Skeletal muscle tissue (tissue), 4 donors: ENCODE results near the gene AKR7A3. TPM values are rescaled to one million over a fixed set of nuclear protein-coding genes. Genes with fewer than 3 reads are reported as not detected.
"Not testable (repeated sequence)": the region's sequence is repeated elsewhere in the genome, so short reads cannot be mapped to it uniquely, and the experiment has no call there.

Experiments
- H3K27ac ChIP-seq: one replicate; pipeline ENCODE4 v1.7.0; 2013; ENCODE audit warnings: mild to moderate bottlenecking, low read depth, low read length, inconsistent platforms
- H3K27me3 ChIP-seq, 3 donors: one replicate each; pipeline ENCODE4 v1.7.0; 2013; ENCODE audit warnings: low read length in 3 of 3; ENCODE audit not compliant: control insufficient read depth in 3 of 3, insufficient read depth in 3 of 3
- H3K36me3 ChIP-seq, 3 donors: one replicate each; pipeline ENCODE4 v1.7.0; 2013; ENCODE audit warnings: low read length in 3 of 3; ENCODE audit not compliant: control insufficient read depth in 3 of 3, insufficient read depth in 3 of 3
- H3K4me1 ChIP-seq, 3 donors: one replicate each; pipeline ENCODE4 v1.7.0; 2013; ENCODE audit warnings: low read length in 3 of 3, mild to moderate bottlenecking in 3 of 3; ENCODE audit not compliant: control insufficient read depth in 3 of 3, insufficient read depth in 3 of 3
- H3K4me3 ChIP-seq, 3 donors: one replicate each; pipeline ENCODE4 v1.7.0; 2013; ENCODE audit warnings: low read length in 3 of 3
- H3K9ac ChIP-seq, 3 donors: one replicate each; pipeline ENCODE4 v1.7.0; 2013; ENCODE audit warnings: low read length in 3 of 3, mild to moderate bottlenecking in 3 of 3, moderate library complexity in 2 of 3, low read depth in 1 of 3
- H3K9me3 ChIP-seq, 3 donors: one replicate each; pipeline ENCODE4 v1.7.0; 2013; ENCODE audit warnings: low read length in 3 of 3; ENCODE audit not compliant: control insufficient read depth in 3 of 3
- total RNA-seq: library from RNA; depleted of rRNA; stranded (reverse); fragments of >200 nt; gene quantifications from one replicate; pipeline ENCODE4 v1.2.3, GENCODE V29; 2014
- donor health status: Osteomylitis.

AKR7A3 gene
- 0.52 TPM for total RNA-seq

GRCh38 chr1:19288324-19289241 is at the start of gene AKR7A3:
Gene AKR7A3 (minus strand): TSS chr1:19288770. CDS start chr1:19288709, 61 bp downstream.
- H3K27ac ChIP-seq, H3K36me3 ChIP-seq, H3K9me3 ChIP-seq, H3K27me3 ChIP-seq: not testable (repeated sequence)
- Histone ChIP-seq H3K9ac (peak within 1 kb of the TSS; percentile 54 to 76 (median 57)), H3K4me1 (peaks cover 5 to 10% (median 5%) of the 10 kb centered on the region in 3 donors), H3K4me3 (peak within 1 kb of the TSS; percentile 60 to 78 (median 74))

DNA sequence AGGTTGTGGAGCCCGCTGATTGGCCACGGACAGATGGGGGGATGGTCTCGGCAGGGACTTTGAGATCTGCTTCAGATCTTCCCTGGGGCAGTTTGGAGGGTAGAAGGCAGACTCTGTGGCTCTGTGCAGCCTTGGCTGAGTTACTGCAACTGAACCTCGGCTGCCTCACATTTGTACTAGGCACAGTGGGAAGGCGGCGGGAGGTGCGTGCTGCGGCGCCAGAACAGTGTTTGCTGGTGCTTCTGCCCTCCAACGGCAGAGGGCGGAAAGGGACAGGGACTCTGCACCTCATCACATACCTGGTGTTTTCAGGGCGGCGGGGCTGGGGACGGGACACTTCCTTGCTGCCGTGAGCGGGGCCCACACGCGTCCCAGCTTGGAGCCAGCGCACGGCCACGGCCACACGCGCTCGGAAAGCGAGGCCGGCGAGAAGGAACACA is 49.8 kb upstream of the AKR7A3 start:
- H3K36me3 ChIP-seq, result peaks cover 16 to 33% (median 28%) of the 10 kb centered on the region in 3 donors
- H3K4me3 ChIP-seq, result no peak overlapping the region
- no peaks in the 10 kb centered on the region for H3K27me3 ChIP-seq
- no peaks in the 10 kb centered on the region for H3K9me3 ChIP-seq
- H3K9ac ChIP-seq, result no peak overlapping the region
- peaks cover 6 to 15% (median 13%) of the 10 kb centered on the region in 3 donors for H3K4me1 ChIP-seq
- H3K27ac ChIP-seq, result no peak overlapping the region

DNA sequence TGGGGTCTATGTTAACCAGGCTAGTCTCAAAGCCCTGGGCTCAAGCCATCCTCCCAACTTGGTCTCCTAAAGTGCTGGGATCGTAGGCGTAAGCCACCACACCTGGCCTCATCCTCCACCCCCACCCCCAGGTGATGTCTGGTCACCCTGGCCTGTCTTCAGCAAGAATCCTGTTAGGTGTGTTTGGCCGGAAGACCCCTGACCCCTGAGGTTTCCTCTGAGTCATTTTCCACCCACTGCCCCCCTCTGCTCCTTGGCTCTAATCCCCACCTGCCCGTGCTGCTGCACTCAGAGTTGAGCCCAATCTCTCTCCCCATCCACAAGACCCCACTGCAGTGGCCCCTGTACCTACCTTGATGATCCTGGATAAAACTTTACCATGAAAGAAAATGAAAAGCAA is 48.7 kb upstream of the AKR7A3 start:
- Histone ChIP-seq H3K9me3 (no peaks in the 10 kb centered on the region), H3K4me1 (peaks cover 6 to 12% (median 11%) of the 10 kb centered on the region in 3 donors), H3K4me3 (no peak overlapping the region), H3K36me3 (peaks cover 14 to 23% (median 19%) of the 10 kb centered on the region in 3 donors), H3K27ac (no peak overlapping the region), H3K27me3 (no peaks in the 10 kb centered on the region), H3K9ac (no peak overlapping the region)

DNA sequence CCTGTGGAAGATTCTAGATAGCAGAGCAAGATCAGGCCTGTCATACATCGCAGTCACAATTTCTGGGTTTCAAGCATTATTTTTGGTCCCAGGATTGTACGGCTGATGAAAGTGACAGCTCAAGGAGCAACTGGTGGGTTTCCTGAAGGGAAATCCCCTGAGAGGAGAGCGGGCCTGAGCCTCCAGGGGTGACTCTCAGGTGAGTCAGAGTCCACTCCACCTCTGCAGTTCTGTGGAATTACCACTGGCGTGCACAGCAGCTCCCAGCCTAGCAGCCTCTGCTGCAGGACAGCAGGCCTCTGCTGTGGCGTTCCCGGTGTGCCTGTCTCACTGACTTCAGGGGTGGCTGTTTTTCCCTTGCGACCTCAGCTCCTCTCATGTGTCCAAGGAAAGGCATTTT is 48.0 kb upstream of the AKR7A3 start:
- H3K4me3 ChIP-seq, result no peak overlapping the region
- no peaks in the 10 kb centered on the region for H3K9me3 ChIP-seq
- H3K9ac ChIP-seq, result no peak overlapping the region
- H3K36me3 ChIP-seq, result peaks cover 14 to 21% (median 17%) of the 10 kb centered on the region in 3 donors
- peaks cover under 1 to 4% (median 3%) of the 10 kb centered on the region in 3 donors for H3K4me1 ChIP-seq
- H3K27me3 ChIP-seq, result no peaks in the 10 kb centered on the region
- H3K27ac ChIP-seq, result no peak overlapping the region

- Histone ChIP-seq H3K27ac (no peak overlapping the region), H3K36me3 (peaks cover 15 to 20% (median 16%) of the 10 kb centered on the region in 3 donors), H3K27me3 (no peaks in the 10 kb centered on the region), H3K9ac (no peak overlapping the region), H3K4me3 (no peak overlapping the region), H3K9me3 (no peaks in the 10 kb centered on the region), H3K4me1 (no peaks in the 10 kb centered on the region)
Observed at GRCh38 chr1:19333587-19334354, 45.2 kb upstream of the AKR7A3 start.

DNA sequence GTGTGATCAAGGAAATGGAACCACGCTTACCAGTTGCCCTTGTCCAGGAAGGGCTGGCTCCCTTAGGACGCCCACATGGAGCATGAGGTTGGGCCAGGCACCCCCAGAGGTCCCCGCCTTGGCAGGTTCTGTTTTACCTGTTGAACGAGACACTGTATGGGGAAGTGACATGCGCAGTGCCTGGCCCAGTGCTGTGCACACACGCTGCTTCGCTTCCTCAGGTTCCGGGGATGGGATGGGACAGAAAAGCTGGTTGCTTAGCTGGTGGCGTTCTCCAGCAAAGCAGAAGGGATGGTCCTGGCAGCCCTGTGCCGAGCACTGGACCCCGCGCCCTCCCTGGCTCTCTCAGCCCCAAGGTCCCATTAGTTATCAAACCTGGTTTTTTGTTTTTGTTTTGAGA is 44.3 kb upstream of the AKR7A3 start:
- Histone ChIP-seq H3K4me3 (no peak overlapping the region), H3K27ac (no peak overlapping the region), H3K9ac (no peak overlapping the region), H3K27me3 (no peaks in the 10 kb centered on the region), H3K36me3 (peaks cover 18 to 20% (median 18%) of the 10 kb centered on the region in 3 donors), H3K9me3 (no peaks in the 10 kb centered on the region), H3K4me1 (no peaks in the 10 kb centered on the region)

DNA sequence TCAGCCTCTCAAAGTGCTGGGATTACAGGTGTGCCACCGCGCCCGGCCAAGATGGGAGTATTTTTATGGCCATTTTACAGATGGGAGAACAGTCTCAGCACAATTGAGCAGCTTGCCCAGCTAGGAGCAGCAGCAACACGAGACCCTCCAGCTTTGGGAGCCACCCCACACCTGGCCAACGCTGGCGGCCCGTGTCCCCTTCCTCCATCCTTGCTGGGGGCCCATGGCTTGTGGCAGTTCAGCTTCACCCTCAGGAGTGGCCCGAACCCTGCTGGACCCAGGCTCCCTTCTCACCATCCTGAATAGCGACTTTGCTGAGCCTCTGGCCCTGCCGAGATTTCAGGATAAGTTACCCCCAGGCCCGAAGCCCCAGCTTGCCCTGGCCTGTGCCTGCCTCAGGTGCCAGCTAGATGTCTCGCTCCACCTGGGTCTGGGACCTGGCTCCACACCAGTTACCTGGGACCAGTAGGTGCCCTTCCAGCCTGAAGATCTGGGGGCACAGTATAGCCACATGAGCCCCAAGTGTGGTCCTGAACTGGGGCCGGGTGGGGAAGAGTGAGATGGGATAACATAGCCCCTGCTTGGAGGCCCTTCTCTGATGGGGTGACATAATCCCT is 42.8 kb upstream of the AKR7A3 start:
- H3K36me3 ChIP-seq, result peaks cover 28 to 29% (median 28%) of the 10 kb centered on the region in 3 donors
- no peak overlapping the region for H3K27ac ChIP-seq
- H3K27me3 ChIP-seq, result no peaks in the 10 kb centered on the region

GRCh38 chr1:19330449-19331135 is 42.0 kb upstream of the AKR7A3 start:
- H3K4me1 ChIP-seq, result no peaks in the 10 kb centered on the region
- H3K9me3 ChIP-seq, result no peaks in the 10 kb centered on the region
- no peak overlapping the region for H3K4me3 ChIP-seq
- no peak overlapping the region for H3K9ac ChIP-seq
- no peak overlapping the region for H3K27ac ChIP-seq
- H3K36me3 ChIP-seq, result peaks cover 34 to 37% (median 35%) of the 10 kb centered on the region in 3 donors
- no peaks in the 10 kb centered on the region for H3K27me3 ChIP-seq

More for the DNA sequence above, 42.8 kb upstream of the AKR7A3 start:
- no peaks in the 10 kb centered on the region for H3K4me1 ChIP-seq
- H3K4me3 ChIP-seq, result no peak overlapping the region
- no peak overlapping the region for H3K9ac ChIP-seq
- H3K9me3 ChIP-seq, result no peaks in the 10 kb centered on the region

- H3K27ac ChIP-seq, result no peak overlapping the region
- H3K4me1 ChIP-seq, result no peaks in the 10 kb centered on the region
- no peak overlapping the region for H3K9ac ChIP-seq
- no peaks in the 10 kb centered on the region for H3K27me3 ChIP-seq
- peaks cover 43 to 46% (median 43%) of the 10 kb centered on the region in 3 donors for H3K36me3 ChIP-seq
- H3K9me3 ChIP-seq, result no peaks in the 10 kb centered on the region
- H3K4me3 ChIP-seq, result no peak overlapping the region
Observed at GRCh38 chr1:19329611-19330010, 41.0 kb upstream of the AKR7A3 start.
